Activated CD8-positive, alpha-beta T cell treated with anti-CD3 and anti-CD28 coated beads for 36 hours (primary cell): Measurements from ENCODE around the gene TAF3. TPM values are rescaled to one million over a fixed set of nuclear protein-coding genes. Genes with fewer than 3 reads are reported as not detected.
"Not testable (repeated sequence)": the region's sequence is repeated elsewhere in the genome, so short reads cannot be mapped to it uniquely, and the experiment has no call there.

Experiments used
- ATAC-seq: fragments of 200-7000 bp; cut with Tn5 transposase; one replicate; pipeline ENCODE4 v1.10.0; 2021; ENCODE audit warnings: mild to moderate bottlenecking, moderate library complexity
- CTCF ChIA-PET: fragments of 350-600 bp; sonication (Branson Sonifier 250); formaldehyde crosslinking; loops from one replicate; lab custom pipeline; 2021; ENCODE audit warnings: antibody characterized with exemption; lab: Charles Lee
- POLR2A ChIA-PET: fragments of 350-600 bp; sonication (Branson Sonifier 250); formaldehyde crosslinking; loops from one replicate; lab custom pipeline; 2021; ENCODE audit warnings: antibody characterized with exemption; lab: Charles Lee
- DNase-seq: peaks from one replicate; pipeline ENCODE4 v3.0.0-alpha.2; 2020
- H3K27ac Mint-ChIP-seq: one replicate; pipeline ENCODE4 v1.8.0; 2021; ENCODE audit warnings: mild to moderate bottlenecking, mixed read lengths
- H3K27me3 Mint-ChIP-seq: one replicate; pipeline ENCODE4 v1.8.0; 2021; ENCODE audit warnings: mixed read lengths
- H3K36me3 Mint-ChIP-seq: one replicate; pipeline ENCODE4 v1.8.0; 2021; ENCODE audit warnings: low read depth, mixed read lengths
- H3K4me1 Mint-ChIP-seq: one replicate; pipeline ENCODE4 v1.8.0; 2021; ENCODE audit warnings: low read depth, mixed read lengths
- H3K4me3 Mint-ChIP-seq: one replicate; pipeline ENCODE4 v1.8.0; 2021; ENCODE audit warnings: mild to moderate bottlenecking, moderate library complexity, mixed read lengths
- H3K9me3 Mint-ChIP-seq: one replicate; pipeline ENCODE4 v1.8.0; 2021; ENCODE audit warnings: mixed read lengths
- intact Hi-C: fragments of 100-400 bp; cut with micrococcal nuclease; formaldehyde crosslinking; loops from one replicate; pipeline ENCODE4 v1.10.0; 2022
- total RNA-seq, 2 experiments: library from RNA; stranded (reverse); gene quantifications; one replicate each; pipeline ENCODE4 v1.2.3, GENCODE V29; 2021
- TF ChIP-seq, protein P1 (sequence below): fragments of 200-600 bp; IDR thresholded peaks from one replicate; pipeline ENCODE4 v1.8.0; 2022; ENCODE audit warnings: antibody characterized with exemption, mild to moderate bottlenecking

TAF3 gene
- total RNA-seq, 2 experiments from 2014 or later, result 12.5 to 12.7 TPM

DNA sequence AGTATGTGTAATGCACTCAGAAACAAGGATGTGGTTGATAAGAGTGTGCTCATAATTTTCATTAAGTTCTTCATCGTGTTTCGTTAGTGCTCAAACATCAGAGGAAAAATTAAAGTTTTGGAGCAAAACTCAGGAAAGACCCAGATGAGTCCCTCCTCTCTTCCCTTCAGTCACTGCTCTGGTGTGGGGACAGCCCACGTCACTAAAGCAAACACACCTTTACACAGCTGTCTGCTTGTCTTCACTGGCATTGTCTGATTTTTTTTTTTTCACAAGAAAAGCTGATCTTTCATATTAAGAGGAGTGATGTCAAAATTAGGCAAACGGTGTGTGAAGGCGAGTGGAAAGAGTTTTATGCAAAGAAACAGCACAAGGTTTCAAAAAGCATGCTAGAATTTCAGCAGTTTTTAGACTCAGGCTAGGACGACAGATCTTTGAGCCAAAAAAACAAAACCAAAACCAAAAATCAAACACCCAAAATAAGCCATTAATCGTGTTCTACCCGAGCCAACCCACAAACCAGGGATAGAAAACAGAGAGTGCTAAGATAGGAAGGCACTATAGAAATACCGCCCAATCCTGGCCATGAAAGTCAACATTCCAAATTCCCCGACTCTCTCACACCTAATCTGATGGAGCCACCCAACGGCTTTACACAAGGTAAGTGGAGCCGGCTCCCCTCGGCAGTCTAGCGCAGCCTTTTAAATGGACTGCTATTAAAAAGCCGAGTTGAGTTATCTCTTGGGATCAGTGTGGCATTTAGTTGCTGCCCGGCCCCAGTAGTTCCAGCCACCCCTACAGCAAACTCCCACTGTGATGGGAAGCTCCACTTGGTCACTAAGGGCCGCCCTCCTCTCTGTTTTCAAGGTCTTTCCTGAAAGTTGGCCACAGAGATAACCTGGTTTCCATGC, 208.3 kb downstream of the TAF3 start:
- CTCF ChIA-PET, result no interaction called here
- no peaks in the 10 kb centered on the region for H3K36me3 Mint-ChIP-seq
- POLR2A ChIA-PET, result interaction anchor here (0.7 kb wide), 1 partner anchor 190 kb away, joined by 3 read pairs; no protein-coding TSS in a partner anchor
- ATAC-seq (no peak), DNase-seq (no peak)
- H3K27me3 Mint-ChIP-seq, result peaks cover 22% of the 10 kb centered on the region
- H3K27ac Mint-ChIP-seq, result no peak overlapping the region
- H3K4me3 Mint-ChIP-seq, result peak overlapping the region; percentile 51
- H3K9me3 Mint-ChIP-seq, result no peaks in the 10 kb centered on the region
- intact Hi-C loops, result no loop called here
- H3K4me1 Mint-ChIP-seq, result peaks cover 5% of the 10 kb centered on the region
- TF ChIP-seq, protein P1, sequence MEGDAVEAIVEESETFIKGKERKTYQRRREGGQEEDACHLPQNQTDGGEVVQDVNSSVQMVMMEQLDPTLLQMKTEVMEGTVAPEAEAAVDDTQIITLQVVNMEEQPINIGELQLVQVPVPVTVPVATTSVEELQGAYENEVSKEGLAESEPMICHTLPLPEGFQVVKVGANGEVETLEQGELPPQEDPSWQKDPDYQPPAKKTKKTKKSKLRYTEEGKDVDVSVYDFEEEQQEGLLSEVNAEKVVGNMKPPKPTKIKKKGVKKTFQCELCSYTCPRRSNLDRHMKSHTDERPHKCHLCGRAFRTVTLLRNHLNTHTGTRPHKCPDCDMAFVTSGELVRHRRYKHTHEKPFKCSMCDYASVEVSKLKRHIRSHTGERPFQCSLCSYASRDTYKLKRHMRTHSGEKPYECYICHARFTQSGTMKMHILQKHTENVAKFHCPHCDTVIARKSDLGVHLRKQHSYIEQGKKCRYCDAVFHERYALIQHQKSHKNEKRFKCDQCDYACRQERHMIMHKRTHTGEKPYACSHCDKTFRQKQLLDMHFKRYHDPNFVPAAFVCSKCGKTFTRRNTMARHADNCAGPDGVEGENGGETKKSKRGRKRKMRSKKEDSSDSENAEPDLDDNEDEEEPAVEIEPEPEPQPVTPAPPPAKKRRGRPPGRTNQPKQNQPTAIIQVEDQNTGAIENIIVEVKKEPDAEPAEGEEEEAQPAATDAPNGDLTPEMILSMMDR, result no peak

DNA sequence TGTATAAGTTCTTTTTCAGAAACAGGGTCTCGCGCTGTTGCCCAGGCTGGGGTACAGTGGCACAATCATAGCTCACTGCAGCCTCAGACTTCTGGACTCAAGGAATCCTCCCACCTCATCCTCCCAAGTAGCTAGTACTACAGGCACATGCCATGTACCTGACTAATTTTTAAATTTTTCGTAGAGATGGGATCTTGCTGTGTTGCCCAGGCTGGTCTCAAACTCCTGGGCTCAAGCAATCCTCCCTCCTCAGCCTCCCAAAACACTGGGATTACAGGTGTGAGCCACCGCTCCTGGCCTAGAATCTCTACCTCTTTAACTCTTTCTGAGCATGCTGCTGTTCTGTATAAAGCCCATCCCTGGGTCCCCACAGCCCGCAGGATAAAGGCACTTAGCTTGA, 212.9 kb downstream of the TAF3 start:
- ATAC-seq, intact Hi-C loops, H3K36me3 Mint-ChIP-seq, CTCF ChIA-PET, POLR2A ChIA-PET, H3K27ac Mint-ChIP-seq, DNase-seq, H3K4me3 Mint-ChIP-seq, H3K9me3 Mint-ChIP-seq: not testable (repeated sequence)
- H3K4me1 Mint-ChIP-seq, result peaks cover 12% of the 10 kb centered on the region
- H3K27me3 Mint-ChIP-seq, result peaks cover 43% of the 10 kb centered on the region

DNA sequence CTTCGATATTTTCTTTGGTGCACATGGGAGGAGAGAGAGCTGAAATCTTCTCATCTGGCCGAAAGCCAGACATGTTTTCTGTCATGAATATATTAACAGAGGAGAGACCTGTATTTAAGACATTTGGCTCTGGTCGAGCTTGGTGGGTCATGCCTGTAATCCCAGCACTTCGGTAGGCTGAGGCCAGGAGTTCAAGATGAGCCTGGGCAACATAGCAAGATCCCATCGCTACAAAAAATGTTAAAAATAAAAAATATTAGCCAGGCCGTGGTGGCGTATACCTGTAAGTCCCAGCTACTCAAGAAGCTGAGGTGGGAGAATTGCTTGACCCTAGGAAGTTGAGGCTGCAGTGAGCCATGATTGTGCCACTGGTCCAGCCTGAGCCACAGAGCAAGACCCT, 214.3 kb downstream of the TAF3 start:
- Mint-ChIP-seq H3K4me3 (no peak overlapping the region), H3K36me3 (no peaks in the 10 kb centered on the region), H3K4me1 (peaks cover 12% of the 10 kb centered on the region), H3K27me3 (peaks cover 44% of the 10 kb centered on the region), H3K9me3 (no peaks in the 10 kb centered on the region), H3K27ac (no peak overlapping the region)
- ATAC-seq (no peak), DNase-seq (no peak)
- intact Hi-C loops, result no loop called here
- TF ChIP-seq, protein P1, result no peak
- POLR2A ChIA-PET, result no interaction called here
- CTCF ChIA-PET, result interaction anchor here (1.0 to 1.3 kb wide), 2 partner anchors 10 to 13 kb away, joined by 3 to 5 read pairs; no protein-coding TSS in a partner anchor

DNA sequence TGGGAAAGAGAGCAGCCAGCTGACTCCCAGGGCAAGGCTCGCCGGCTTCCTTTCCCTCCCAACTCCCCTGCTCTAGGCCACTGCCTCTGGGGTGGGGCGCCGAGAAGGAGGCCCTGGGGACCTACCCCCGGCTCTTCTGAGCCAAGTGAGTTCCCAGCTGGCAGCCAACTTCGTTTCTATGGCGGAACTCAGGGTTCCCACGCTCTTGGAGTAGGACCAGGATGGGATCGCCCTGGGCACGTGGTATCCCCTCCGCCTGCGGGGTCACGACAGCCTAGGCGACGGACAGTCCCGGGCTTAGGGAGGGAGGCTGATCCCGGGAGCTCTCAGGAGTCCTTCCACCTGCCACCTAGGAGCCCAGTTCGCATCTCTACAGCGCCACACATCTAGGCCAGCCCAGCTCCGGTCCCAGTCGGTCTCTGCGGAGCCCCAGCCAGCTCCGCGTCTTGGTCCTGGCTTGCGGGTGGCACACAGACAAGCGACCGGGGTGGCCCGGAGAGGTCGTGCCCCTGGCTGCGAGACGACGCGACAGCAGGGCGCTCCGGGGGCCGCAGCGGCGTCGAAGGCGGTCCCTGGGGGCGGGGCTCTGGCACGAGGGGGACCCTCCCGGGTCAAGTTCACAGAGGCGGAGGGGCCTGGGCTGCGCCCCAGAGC, 215.6 kb downstream of the TAF3 start:
- peak; percentile 38 for ATAC-seq
- no peak overlapping the region for H3K27ac Mint-ChIP-seq
- peaks cover 56% of the 10 kb centered on the region for H3K27me3 Mint-ChIP-seq
- intact Hi-C loops, result no loop called here
- H3K4me1 Mint-ChIP-seq, result peaks cover 18% of the 10 kb centered on the region
- no peaks in the 10 kb centered on the region for H3K36me3 Mint-ChIP-seq
- POLR2A ChIA-PET, result interaction anchor here (0.6 kb wide), 1 partner anchor 1163 kb away, joined by 3 read pairs; no protein-coding TSS in a partner anchor
- DNase-seq, result no peak
- peak overlapping the region; percentile 7 for H3K4me3 Mint-ChIP-seq
- CTCF ChIA-PET, result interaction anchor here (1.0 kb wide), 2 partner anchors 12 to 34 kb away, joined by 3 read pairs; no protein-coding TSS in a partner anchor
- no peaks in the 10 kb centered on the region for H3K9me3 Mint-ChIP-seq
- TF ChIP-seq, protein P1, result no peak

DNA sequence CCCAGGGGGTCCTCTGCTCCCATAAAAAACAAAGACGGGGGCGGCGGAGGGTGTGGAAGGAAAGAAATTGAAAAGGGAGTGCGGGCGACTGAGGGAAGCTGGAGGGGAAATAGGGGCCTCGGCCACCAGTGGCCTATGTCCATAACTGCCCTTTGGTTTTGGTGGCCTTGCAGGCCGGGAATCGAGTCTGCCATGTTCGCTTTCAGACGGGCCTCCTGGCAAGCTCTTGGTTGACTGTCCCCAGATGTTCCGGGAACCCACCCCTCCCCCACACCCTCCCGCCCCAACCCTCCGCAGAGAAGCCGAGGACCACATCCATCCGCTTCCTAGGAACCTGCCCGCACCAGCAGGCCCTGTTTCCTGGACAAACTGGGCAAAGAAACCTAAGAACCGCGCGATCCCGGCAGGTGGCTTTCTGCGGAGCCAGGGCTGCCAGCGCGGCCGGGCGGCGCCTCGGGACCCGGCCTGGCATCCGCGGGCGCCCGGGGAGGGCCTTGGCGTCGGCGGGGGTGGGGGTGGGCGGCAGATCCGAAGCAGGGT, 216.2 kb downstream of the TAF3 start:
- Mint-ChIP-seq H3K36me3 (peaks cover 2% of the 10 kb centered on the region), H3K27ac (no peak overlapping the region), H3K27me3 (peaks cover 62% of the 10 kb centered on the region), H3K4me1 (peaks cover 20% of the 10 kb centered on the region), H3K4me3 (peak overlapping the region; percentile 23), H3K9me3 (no peaks in the 10 kb centered on the region)
- intact Hi-C loops, result no loop called here
- CTCF ChIA-PET, result interaction anchor here (1.0 kb wide), 1 partner anchor 35 kb away, joined by 3 read pairs; no protein-coding TSS in a partner anchor
- POLR2A ChIA-PET, result no interaction called here
- DNase-seq (no peak), ATAC-seq (no peak)
- TF ChIP-seq, protein P1, result no peak
